NCI-H2029 (cell line): ENCODE results near the gene KCNB1.
"Not testable (repeated sequence)": the region's sequence is repeated elsewhere in the genome, so short reads cannot be mapped to it uniquely, and the experiment has no call there.

Experiments
- DNase-seq: peaks from one replicate; lab custom pipeline; 2025; lab: John Stamatoyannopoulos, UW

KCNB1 gene

DNA sequence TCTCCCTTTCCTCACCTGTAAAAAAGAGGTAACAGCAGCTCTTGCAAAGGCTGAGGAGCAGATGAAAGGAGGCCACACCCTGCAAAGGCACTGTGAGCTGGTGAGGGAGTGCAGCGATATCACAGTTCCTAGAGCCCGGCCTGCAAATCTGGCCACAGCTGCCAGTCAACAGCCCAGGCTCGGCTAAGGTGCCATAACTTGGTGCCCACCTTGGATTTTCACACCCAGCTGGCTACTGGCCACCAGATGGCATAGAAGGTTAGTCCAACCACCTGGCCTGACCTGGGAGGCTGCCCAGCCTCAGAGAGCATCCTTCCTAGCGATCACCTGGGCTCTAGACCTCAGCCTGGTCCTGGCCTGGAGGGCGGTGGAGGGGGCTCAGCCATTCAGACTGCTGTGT lies 46.8 kb downstream of the KCNB1 start:
- DNase-seq, result no peak

DNA sequence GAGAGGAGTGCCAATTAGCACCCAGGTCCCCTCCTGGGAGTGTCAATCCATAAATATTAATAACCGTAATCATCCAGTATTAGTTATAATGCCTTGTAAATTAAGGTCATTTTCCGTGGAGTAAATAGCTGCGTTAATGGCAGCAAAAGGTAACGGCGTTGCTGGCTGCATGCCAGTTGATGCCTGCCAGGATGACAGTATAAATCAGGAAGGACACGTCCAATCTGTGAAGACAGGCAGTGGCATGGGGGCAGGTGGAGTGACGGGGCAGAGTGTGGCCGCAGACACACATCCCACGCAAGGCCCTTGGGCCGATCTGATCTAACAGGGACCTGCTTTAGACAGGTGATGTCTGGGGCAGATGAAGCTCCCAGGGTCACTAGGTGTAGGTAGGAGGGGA lies 49.1 kb downstream of the KCNB1 start:
- DNase-seq, result no peak

DNA sequence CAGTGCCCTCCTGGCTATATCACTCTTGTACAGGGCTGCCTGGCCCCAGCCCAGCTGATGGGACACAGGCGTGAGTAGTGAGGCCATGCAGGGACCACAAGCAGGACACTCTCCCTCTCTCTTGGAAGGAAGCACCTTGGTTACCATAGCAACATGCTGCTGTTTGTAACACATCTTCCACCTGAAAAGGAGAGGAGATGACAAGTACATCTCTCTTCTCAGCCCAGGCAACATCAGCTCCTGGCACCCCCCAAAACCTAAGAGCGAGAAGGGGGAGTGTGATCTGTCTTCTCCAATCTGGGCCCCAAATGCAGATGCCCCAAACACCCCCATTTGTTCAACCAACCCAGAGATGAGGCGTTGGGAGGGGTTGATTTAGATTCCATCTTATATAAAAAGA lies 49.9 kb downstream of the KCNB1 start:
- DNase-seq, result no peak

DNA sequence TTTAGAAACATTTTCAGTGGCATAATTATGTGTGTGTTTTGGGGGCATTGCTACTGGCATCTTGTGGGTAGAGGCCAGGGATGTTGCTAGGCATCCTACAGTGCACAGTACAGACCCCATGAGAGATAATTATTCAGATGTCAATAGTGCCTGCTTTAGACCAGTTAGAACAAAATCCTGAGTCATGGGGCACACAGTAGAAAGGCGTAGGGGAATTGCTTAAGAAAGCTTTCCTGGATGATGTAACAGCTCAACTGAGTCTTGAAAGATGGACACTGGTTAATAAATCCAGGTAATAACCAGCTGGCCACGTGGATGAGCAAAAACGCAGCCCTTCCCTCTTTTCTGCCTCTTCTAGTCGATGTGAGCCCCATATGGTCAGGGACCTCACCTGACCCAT lies 51.1 kb downstream of the KCNB1 start:
- DNase-seq, result no peak

DNA sequence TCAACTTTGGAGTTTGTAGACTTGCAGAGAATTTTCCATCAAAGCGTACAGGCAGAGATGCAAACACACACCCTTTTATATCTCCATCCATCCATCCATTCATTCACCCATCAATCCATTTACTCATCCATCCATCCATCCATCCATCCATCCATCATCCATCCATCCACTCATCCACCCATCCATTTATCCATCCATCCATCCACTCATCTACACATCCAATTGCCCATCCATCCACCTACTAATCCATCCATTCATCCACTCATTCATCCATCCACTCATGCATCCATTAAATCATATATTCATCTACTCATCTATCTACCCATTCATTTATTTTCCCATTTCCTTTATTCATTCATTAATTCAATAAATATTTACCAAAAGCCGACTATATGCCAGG lies 52.1 kb downstream of the KCNB1 start:
- DNase-seq, result no peak

DNA sequence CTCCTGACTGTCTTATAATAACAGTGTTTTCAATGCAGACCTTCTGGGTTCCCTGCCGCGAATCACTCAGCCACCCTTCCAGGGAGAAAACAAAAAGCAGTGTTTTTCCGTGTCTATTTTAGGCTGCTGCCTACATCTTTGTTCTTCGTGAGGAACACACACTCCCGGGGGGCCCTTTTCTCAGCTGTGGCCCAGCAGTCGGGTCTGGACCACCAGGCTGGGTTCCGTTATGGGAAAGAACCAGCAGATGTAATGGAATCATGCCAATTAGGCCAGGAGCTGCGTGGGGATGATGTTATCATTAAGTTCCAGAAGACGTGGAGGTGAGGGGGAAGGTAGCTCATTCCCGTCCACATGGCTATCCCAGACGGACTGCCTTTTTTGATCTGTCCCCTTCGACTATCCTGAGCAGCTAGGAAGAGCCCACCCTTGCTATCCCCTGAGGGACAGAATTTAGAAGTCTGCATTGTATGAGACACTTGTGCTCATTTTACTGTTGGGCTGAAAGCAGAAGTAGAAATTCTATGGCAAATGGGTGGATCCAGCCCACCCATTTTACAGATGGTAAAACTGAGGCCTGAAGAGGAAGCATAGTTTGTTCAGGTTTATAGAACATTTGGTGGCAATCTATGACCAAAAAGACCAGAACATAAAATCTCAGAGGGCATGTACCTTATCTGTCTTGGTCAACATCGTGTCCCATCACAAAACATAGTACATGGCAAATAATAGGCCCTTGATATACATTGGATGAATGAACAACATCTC lies 54.5 kb downstream of the KCNB1 start:
- DNase-seq, result no peak

DNA sequence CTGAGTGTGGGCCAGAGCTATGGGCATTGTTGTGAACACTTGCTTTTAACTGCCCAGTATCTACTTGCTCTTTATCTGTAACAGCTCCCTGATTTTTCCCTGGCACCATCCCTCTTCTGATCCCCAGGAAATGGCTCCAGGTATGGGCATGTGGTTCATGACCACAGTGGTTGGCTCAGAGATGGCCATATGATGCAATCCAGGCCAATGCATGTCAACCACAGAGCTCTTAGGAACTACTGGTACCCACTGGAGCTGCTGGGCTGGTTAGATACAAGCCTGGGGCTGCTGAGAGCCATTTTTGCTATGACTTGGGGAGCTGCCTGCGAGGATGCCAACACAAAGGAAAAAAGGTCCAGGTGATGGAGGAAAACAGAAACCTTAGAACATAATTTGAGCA lies 55.6 kb downstream of the KCNB1 start:
- no peak for DNase-seq

DNA sequence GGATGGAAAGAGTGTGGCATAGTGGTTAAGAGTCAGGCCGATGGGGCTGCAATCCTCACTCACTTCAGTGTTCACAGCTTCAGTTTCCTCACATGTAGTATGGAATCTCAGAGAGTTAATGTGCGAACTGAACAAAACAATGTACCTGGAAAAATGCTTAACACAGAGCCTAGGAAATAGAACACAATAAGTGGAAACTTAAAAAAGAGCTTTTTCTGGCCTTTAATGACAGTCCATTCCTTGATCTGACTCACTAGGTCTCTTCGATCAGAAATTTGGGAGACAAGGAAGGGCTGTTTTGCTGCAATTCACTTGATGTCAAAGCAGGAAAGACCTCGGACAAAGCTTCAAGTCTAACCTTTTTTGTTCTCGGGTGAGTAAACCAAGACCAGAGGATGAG lies 56.1 kb downstream of the KCNB1 start:
- no peak for DNase-seq

DNA sequence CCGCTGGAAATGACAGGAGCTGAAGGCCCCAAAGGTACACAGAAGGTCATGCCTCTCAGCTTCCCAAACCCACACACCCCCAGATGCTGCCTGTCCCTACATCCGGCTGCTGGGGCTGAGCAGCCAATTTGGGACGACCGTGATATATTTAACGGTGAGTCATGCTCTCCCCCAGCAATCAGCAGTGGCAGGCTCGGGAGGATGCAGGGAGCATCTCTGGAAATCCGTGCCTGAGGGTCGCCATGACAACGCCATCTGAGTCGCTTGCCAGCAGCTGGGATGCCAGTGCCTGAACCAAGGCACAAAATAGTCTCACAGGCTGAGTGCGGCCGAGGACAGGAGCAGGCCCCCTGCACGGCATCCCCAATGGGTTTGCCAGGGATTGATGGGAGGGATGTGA lies 57.9 kb downstream of the KCNB1 start:
- no peak for DNase-seq

DNA sequence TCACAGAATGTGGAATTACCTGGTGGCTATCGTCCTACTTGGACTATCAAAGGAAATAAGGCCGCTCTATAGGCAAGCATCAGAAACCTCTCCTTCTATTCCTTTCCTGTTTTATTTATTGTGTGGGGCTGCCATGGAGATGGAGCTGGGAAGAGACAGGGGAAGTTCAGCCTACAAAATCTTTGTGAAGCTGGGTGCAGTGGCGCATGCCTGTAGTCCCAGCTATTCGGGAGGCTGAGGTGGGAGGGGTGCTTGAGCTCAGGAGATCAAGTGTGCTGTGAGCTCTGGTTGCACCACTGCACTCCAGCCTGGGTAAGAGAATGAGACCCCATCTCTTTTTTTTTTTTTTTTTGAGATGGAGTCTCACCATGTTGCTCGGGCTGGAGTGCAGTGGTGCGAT lies 60.3 kb downstream of the KCNB1 start:
- DNase-seq, result no peak

DNA sequence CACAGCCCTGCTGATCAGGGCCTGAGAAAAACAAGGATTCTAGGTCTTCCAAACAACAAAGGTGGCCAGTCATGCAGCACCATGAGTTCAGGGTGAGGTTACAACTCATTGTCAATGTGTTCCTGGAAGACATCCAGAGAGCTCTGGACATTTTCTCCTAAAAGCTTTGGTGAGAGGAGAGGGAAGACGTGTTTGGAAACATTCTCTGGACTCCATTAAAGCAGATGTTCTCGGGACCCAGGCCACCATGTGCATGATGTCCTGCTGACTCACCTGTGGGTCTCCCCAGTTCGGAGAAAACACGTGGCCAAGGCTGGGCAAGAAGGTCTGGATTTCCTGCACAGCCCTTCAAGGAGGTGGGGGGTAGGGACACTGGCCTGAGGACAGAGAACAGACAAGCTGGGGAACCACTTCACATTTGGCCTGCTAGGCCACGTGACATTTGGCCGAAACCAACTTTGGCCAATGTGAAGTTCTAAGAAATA lies 61.6 kb downstream of the KCNB1 start:
- DNase-seq, result no peak

DNA sequence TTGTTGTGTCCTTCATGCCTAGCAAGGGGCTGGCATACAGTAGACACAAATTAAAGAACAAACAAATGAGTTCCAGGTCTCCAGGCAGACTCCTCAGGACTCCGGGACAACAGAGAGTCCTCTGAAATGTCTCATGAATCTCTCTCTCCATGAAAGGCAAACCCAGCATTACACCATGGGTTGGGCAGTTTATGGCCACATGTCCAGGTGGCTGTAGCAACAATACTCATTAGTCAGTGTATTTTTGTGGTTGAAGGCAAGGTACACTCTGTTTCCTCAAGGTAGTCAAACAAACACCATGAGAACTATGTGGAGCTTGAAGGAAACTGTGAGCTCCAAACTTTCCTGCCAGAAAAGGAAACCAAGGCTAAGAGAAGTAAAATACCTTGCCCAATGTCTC lies 62.2 kb downstream of the KCNB1 start:
- no peak for DNase-seq

DNA sequence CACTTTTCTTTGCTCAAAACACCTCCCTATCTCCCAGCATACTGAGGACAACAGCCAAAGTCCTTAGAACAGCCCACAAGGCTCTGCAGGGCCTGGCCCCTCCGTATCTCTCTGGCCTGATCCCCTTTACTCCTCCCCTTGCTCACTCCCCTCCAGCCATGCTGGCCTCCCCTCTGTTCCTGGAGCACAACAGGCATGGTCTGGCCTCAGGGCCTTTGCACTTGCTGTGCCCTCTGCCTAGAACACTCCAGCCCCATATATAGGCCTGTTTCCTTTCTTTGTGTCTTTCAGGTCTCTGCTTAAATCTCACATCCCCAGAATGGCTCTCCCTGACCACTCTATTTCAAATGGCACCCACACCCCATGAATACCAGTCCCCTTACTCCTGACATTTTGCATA lies 62.7 kb downstream of the KCNB1 start:
- DNase-seq, result no peak

DNA sequence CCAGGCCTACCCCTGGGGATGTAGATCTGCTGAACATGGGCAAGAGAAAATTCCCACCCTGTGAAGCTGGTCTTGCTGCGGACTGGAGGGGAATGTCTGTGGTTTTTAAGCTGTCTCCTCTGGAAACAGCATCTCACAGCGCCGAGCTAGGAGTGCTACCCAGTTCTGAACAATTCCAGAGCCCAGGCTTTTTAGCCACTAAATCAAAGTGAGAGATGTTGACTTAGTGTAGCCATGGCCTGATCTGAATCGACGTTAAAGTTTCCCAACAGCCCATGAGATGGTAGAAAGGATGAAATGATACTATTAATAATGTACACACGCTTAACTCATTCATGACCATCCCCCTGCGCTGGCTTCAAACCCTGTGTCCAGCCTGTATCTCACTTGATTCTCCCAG lies 63.7 kb downstream of the KCNB1 start:
- no peak for DNase-seq

DNA sequence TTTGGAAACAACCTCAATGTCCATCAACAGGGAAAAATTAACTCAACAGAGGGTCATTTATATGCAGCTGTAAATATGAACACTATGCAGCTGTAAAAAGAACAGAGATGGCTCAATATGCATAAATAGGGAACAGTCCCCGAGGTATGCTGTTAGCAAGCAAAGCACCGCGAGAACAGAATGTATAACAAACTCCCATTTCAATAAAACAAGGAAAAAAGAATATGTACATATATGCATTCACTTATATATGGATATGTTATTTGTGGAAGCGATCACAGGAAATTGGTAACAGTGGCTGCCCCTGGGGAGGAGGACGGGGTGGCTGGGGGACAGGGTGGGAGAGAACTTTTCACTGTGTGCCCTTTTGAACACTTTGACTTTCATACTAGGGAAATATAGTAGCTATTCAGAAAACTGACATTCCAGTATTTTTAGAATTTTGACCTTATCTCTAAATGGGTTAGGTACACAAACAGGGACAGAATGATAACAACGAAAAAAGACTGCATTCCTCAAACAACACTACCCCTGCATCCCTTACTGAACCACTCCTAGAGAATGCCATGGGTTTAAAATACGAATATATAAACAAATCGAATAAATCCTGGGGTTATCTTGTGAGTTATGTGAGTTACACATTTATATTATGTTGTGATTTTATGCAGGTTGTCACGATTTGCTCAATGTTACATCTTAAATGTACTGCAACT lies 64.5 kb downstream of the KCNB1 start:
- DNase-seq, result no peak

DNA sequence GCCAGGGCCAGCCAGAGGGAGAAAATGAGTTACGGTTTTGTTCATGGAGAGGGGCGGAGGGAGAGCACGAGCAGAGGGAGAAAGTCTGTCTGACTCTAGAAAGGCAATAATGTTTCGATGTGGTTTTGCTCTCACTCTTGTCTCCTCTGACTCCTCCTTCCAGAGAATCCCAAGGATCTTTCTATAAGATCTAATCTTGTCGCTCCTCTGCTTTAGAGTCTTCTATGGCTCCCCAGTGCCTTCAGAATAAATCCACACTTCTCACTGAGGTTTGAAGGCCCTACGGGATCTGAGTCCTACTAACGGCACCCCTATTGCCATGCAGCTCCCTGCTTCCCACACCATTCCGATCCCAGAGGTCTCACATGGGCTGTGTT lies 66.8 kb downstream of the KCNB1 start:
- DNase-seq, result no peak

DNA sequence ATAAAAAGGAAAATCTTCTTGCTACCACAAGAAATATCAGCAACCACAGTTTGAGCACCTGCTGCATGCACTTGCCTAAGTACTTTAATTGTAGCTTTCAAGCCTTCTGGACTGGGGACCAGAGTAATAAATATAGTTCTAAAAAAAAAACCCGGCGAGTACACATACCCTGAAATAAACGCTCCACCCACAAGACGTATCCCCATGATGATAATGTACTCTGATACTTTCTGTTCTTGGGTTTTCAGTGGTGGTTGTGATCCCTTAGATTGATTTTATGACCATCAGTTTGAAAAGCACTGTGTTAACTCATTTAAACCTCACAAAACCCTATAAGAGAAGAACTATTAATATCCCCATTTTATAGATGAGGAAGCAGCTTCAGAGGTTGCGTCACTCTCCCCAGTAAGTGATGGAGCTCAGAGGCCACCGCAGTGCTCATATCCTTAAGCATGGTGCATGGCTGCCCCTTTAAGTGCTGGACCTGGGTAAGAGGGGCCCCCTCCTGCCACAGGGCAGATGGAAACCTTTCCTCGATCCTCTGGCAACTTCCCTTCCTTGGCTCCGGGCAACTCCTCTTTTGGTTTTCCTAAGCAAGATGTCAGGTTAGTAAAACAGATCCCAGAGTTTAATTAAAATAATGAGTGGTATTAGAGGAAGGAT lies 67.3 kb downstream of the KCNB1 start:
- DNase-seq, result no peak

DNA sequence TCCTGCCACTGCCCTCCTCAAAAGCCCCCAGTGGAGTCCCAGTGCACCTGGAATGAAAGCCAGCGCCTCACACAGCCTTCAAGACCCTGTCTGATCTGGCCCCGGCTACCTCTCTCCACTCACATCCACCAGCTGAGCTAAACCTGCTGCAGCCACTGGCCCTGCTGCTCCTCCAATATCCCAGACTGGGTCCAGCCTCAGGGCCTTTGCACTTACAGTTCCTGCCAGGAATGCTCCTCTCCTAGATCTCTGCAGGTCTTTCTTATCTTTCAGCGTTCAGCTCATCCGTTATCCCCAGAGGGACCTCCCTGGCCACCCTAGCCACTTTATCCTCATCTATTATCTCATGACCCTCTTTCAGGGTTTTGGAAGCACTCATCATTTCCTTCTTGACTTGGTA lies 68.8 kb downstream of the KCNB1 start:
- no peak for DNase-seq

DNA sequence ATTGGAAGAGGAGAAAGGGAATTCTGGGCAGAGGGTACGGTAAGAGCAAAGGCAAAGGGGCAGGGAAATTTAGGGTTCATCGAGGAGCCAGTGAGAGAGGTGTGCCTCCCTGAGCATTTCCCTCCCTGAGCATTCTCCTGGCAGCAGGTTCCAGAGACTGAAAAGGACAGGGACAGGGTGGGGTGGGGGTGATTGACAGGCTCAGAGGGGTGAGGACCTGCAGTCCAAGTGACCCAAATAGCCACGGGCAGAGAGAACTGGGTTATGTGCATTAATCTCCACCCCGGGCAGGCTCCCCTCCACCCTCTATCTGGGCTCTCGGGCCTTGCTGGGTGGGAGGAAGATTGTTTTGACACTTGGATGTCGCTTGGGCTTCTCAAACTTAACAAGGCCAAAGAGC lies 69.5 kb downstream of the KCNB1 start:
- no peak for DNase-seq

DNA sequence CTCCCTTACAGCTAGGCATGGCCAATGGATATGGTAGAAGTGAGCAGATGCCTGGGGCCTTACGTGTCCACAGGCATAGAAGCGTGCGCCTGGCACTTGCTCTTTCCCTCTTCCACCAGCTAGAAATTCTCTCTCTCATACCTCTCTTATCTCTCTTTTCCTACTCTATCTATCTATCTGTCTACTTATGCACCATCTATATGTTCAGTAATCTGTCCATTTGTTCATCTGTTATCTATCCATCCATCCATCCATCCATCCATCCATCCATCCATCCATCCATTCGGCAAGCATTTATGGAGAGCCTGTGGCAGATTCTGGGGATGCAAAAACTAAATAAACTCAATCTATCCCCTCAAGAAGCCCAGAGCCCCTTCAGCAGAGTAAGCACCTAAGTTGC lies 70.2 kb downstream of the KCNB1 start:
- no peak for DNase-seq

DNA sequence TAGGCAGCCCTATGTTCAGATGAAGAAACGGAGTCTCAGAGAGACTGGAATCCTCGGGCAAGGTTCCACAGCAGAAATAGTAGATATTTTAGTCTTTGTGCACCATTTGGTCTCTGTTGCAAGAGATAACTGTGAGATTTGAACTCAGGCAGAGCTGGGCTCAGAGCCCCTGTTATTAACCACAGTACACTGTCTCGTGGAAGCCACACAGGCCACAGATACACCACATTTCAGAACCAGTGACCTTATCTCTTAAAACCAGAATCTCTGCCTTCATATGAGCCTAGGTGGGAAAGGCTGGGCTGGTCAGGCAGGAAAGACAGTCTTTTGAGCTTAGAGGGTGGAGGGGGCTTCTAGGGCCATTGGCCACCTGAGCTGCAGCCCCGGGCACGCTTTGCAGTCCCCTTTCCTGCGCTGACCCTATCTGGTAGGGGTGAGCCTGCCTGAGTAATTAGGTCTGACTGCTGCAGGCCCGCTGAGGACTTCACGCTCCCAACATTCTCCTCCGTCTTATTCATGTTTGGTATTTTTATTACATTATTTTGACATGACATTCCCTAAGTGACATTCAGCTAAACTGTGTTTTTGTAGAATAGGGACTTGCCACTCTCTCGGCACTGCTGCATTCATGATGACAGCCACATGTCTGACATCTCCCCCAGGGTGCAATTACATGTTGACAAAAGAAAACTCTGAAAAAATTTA lies 71.1 kb downstream of the KCNB1 start:
- no peak for DNase-seq

DNA sequence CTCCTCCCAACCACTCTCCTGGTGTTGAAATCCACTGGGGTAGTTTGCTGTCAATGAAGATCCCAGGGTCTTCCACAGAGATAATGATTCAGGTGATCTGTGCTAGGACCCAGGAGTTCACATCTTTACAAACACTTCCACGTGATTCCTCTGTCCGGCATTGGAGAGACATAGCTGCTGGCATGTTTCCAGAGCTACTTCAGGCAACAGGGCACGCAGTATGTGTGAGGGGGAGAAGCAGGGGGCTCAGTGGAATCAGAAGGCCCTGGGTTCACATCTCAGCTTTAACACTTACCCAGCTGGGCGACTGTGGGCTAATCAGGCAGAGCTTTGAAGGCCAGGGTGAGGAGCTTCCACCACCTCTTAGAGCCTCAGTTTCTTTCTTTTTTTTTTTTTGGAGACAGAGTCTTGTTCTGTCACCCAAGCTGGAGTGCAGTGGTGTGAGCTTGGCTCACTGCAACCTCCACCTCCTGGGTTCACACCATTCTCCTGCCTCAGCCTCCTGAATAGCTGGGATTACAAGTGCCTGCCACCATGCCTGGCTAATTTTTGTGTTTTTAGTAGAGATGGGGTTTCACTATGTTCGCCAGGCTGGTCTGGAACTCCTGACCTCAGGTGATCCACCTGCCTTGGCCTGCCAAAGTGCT lies 72.4 kb downstream of the KCNB1 start:
- DNase-seq, result not testable (repeated sequence)
